Stimulated activated CD4-positive, alpha-beta T cell treated with anti-CD3 and anti-CD28 coated beads, Interleukin-1b, Interleukin-23, amount 100 ng/mL, for 24 hours (primary cell): ENCODE results near the gene BARX2.

Source experiments
- DNase-seq, 4 experiments: peaks; one replicate each; pipeline ENCODE4 v3.0.0-alpha.2; 2020; ENCODE audit warnings: low read depth in 4 of 4, low spot score in 1 of 4

The BARX2 gene

DNA sequence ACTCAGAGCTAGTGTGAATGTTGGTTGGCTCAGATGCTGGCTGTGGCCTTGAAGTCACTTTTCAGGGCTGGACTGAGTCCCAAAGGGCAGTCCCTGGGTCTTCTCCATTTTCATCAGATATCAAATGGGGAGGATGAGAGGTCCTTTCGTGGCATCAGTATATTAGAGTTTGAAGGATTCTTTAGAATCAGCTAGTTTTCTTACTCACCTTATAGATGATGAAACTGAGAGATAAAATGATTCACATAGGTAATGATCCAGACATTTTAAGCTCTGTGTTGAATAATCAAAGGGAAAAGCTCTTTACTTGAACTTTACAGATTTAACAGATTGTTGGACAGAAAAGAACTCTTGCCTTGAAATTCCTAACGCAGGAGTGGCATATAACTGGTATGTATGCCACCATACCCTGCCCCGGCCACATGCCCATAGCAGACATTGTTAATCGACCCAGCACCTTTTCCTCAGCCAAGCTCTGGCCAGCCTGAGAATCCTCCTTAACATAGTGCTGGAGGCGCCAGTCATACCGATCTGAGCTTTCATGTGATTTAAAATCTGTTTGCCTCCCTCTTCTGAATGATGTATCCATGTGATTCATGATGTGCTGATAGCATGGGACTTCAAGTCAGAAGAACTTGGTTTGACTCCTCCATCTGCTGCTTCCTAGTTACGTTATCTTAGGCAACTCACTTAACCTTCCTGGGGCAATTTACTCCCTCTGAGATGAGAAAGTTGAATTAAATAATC lies 60.0 kb downstream of the BARX2 start:
- DNase-seq = no peak

- DNase-seq = no peak
These were observed 60.9 kb downstream of the BARX2 start for GRCh38 chr11:129436573-129436972.

DNA sequence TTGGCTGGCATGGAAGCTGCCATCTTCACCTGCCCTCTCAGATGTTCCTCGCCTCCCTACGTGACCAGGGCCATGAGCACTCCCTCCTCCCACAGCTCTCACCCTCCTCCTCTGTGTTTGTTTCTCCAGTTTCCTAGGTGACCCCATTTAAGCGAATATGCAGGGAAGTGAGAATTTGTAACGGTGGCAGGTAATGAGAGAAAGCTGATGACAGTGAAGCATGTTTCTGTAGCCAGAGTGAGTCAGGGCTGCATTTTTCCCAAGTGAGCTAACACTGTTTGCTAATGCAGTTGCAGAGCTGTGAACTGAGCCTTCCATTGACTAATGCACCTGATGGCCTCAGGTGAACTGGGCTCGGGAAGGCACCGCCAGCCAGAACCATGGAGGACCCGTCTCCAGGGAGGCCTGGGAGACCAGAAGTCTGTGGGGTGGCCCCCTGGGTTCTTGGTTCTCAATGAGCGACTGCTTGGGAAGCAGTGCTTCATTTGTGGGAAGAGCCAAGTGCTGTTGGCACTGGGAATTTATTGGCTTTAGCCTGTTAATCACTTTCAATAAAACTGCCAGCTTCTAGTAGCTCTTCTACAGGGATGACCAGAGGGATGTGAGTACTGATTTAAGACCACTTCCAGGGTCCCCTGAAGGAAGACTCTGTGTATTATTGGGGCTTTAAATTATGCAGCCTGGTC lies 64.5 kb downstream of the BARX2 start:
- no peak for DNase-seq

DNA sequence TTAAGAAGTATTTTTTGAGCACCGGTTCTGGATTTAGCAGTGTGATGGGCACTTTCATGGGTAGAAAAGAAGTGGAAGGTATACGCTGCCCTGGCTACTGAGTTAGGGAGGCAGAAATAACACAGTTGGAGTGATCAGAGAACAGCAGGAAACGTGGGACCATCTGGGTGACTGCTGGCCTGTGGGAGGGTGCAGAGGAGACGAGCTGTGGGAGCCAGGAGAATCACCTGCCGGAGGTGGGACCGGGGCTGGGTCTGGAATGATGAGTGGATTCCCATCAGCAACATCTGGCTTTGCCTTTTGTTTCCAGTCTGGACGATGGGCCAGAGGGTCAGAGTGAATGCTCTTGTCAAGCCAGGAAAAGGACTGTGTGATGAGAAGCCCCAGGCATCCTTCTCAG lies 66.5 kb downstream of the BARX2 start:
- DNase-seq = no peak

DNA sequence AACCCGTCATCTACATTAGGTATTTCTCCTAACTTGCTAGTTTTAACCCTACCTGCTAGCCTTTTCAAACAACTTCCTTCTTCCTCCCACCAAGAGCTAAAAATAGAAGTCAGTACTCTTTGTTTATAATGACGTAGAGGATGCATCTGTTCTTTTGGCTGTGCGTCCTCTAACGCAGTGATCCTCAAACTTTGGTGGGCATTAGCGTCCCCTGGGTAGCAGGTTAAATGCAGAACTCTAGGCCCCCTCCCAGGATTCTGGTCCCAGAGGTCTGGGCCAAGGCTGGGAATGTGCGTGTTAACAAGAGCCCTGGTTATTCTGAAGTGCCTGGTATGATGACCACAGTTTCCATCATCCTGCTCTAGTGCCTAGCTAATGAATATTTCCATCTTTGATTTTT lies 67.6 kb downstream of the BARX2 start:
- DNase-seq = no peak

DNA sequence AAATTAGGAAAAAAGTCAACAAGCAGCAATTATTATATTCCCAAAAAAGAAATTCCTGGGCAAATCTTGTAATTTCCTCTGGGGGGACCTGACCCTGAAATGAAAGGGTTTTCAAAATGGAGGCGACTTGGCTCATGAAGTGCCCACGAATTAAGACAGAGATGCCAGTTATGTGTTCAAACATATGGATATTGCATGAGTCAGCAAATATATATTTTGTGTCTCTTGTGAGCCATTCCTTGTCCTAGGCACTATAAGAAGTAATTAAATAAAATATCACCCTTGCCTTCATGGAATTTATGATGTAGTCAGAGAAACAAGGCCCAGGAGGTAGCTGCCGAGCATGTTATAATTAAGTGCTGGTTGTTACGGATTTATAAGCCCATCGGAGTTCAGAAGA lies 68.6 kb downstream of the BARX2 start:
- no peak for DNase-seq

- DNase-seq = no peak
These were observed 69.6 kb downstream of the BARX2 start for GRCh38 chr11:129445226-129445625.

- DNase-seq = no peak
These were observed 70.9 kb downstream of the BARX2 start for GRCh38 chr11:129446572-129446971.

GRCh38 chr11:129447654-129448239 lies 72.1 kb downstream of the BARX2 start:
- DNase-seq = no peak

DNA sequence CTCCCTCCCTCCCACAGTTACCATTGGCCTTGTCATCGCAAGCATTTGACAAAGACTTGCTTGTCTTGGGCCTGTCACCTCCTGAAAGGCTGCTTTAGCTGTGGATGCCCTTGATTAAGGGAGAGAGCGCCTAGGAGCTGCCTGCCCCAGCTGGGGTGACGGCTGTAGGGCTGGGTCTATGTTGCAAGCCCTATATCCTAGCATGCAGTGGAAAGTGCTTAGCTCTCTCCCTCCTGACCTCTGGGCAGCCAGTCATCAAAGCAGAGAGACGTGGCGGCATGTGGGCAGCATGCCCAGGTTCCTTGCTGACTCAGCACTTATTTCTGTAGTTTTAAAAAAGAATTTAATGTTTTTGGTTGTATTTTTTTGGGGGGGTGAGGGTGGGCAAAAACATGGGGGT lies 75.9 kb downstream of the BARX2 start:
- DNase-seq = no peak

DNA sequence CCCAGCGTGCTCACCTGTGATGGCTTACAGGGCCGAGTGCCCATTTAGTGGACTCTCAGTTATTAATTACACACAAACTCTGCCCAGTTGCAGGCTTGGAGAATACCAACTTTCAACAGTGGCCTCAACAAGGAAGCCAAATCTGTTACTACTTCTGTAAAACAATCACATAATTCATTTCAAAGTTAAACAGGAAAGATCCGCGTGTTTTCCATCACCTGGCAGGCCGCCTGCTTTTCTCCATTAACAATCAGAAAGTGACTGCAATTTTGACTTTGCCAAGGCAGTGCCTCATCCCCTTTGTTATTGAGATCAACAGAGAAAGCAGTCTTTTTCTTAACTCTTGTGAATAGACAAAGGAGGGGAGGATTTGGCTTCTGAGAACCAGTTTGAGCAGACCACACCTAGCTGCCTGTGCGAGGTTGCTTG lies 77.7 kb downstream of the BARX2 start:
- no peak for DNase-seq

GRCh38 chr11:129455101-129455500 lies 79.5 kb downstream of the BARX2 start:
- no peak for DNase-seq

- no peak for DNase-seq
These were observed 80.4 kb downstream of the BARX2 start for GRCh38 chr11:129455756-129456655.

DNA sequence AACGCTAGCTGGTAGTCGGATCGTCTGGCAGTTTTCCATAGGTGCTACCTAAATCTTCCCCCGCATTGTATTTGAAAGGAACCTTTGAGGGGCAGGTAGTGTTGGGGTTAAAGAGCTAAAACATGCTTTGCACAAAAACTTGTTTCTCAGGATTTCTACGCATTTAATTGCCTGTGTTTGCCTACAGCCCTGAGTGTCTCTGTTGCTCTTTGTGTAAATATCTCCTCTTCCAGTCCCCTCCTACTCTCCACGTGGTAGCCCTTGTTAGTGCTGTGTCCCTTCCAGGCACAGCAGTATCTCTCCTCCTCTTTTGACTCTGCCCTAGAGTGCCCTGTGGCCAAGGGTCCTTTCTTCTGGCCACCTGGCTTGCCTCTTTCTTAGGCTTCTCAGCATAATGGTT lies 81.7 kb downstream of the BARX2 start:
- no peak for DNase-seq

- DNase-seq = no peak
These were observed 82.6 kb downstream of the BARX2 start for GRCh38 chr11:129458278-129458677.

DNA sequence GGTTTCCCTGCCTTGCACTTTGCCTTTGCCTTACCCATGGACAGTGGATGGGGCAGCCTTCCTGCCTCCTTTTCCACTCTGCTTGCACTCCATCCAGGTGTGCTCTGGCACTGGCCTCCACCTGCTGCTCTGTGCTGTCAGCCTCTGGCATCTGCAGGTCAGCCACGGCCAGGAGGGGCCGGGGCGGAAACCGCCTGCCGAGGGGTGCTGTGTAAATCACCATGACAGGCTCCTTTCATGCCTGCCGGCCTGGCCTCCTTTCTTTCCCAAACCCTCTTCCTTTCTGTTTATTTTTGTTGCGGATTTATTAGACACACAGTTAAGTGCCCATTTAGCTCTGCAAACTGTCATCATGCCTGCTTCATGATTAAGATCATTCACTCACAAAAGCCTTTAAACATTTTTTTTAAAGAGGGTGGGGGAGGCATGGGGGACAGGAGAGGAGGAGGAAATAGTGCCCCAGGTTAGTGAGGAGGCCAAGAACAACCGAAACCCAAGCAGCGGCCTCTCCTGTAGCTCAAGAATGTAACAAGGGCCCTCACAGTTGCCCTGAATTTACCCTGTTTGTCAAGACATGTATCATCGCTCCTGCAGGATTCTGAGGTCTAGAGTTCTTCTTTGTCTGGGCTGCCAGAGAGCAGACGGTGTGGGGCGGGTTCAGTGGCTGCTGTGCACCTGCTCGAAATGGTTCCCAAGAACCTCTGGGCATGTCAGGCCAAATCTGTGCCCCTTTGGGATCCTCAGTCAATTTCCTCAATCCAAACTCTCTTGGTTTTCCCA lies 83.3 kb downstream of the BARX2 start:
- DNase-seq = no peak

GRCh38 chr11:129460714-129461113 lies 85.1 kb downstream of the BARX2 start:
- no peak for DNase-seq

DNA sequence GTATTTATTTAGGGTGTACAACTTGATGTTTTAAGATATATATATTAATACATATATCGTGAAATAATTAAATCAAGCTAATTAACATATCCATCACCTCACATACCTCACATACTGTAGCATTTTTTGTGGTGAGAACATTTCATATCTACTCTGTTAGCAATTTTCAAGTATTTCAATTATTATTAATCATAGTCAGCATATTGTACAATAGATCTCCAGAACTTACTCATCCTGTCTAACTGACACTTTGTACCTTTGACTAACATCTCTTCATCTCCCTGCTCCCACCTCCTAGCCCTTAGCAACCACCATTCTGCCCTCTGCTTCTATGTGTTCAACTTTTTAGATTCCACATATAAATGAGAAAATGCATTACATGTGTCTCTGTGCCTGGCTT lies 108.4 kb downstream of the BARX2 start:
- DNase-seq = no peak

DNA sequence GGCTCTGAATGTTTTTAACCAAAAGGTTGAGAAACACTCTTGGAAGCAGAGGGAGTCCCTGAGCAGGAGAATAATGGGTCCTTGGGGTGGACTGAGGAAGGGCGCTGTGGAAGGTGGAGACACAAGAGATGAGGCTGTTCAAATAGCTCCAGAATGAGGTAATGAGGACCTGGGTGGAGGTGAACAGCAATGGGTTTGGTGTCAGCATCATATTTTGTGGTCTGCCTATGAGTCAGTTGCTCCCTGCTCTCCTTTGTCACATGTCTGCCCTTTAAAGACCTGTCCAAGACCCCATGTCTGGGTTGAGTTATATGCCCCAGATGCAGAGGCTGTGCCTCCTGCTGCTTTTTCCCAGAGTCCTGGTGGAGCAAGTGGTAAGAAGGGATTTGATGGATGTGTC lies 113.6 kb downstream of the BARX2 start:
- no peak for DNase-seq

DNA sequence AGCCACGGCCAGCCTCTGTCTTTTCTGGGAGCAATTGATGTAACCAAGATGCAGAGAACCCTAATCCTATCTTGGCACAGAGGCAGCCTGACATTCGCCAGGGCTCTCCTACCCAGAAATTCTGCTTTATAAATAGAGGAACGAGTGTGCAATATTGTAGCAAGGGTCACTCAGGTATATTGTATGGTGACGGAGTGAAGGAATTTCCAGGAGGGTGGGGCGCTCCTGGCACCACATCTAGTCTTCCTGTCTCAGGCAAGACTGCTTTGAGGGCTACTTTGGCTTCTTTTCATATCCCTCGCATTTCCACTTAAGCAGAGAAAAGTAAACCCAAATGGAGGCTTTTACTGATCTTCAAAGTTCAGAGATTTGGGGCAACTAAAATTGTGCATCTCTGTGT lies 114.4 kb downstream of the BARX2 start:
- DNase-seq = no peak

GRCh38 chr11:129493746-129494145 lies 118.1 kb downstream of the BARX2 start:
- no peak for DNase-seq
